HCT116 (cell line): ENCODE data around the gene SPATA16. TPM values are rescaled to one million over a fixed set of nuclear protein-coding genes. Genes with fewer than 3 reads are reported as not detected.
A peak's percentile ranks its signal among the peaks of the same experiment; 100 is the strongest.

Source experiments
- ATAC-seq: fragments of 200-7000 bp; cut with Tn5 transposase; 2 replicates; pipeline ENCODE4 v1.9.1; 2020; ENCODE audit warnings: mild to moderate bottlenecking, moderate library complexity
- BruUV-seq: library from RNA; stranded (reverse); fragments of 400-500 nt; replicated peaks from 2 replicates; lab custom pipeline; 2021; lab: Mats Ljungman, UMichigan
- CTCF ChIA-PET: fragments of 300-600 bp; sonication (Branson Sonifier 250); formaldehyde crosslinking; loops from one replicate; lab custom pipeline; 2021; ENCODE audit warnings: antibody characterized with exemption; lab: Charles Lee
- POLR2A ChIA-PET: fragments of 300-600, 350-600 bp; sonication (Branson Sonifier 250); formaldehyde crosslinking; loops from one replicate; lab custom pipeline; 2021; ENCODE audit warnings: antibody characterized with exemption; lab: Charles Lee
- RAD21 ChIA-PET, 2 experiments: fragments of 300-600 bp; sonication (Branson Sonifier 250); formaldehyde crosslinking; loops; one replicate each; lab custom pipeline; 2023; ENCODE audit warnings: low total read pairs in 2 of 2; ENCODE audit not compliant: uncharacterized antibody in 2 of 2, unreplicated experiment in 2 of 2, low non-redundant PET in 1 of 2; lab: Charles Lee
- DNase-seq: peaks from one replicate; pipeline ENCODE4 v3.0.0-alpha.2; 2010; ENCODE audit warnings: low read depth, low spot score
- H2AFZ ChIP-seq: fragments of 200-600 bp; shearing (Covaris generic), sonication (generic); 2 replicates; pipeline ENCODE4 v1.6.1; 2017; ENCODE audit warnings: low read depth, mixed run types, mixed read lengths, antibody characterized with exemption, low read length; ENCODE audit not compliant: poor library complexity, severe bottlenecking
- H3K27ac ChIP-seq: 2 replicates; pipeline ENCODE4 v1.5.1; 2012; ENCODE audit warnings: low read depth, low read length
- H3K27me3 ChIP-seq: fragments of 200-600 bp; sonication (generic); 2 replicates; pipeline ENCODE4 v1.6.1; 2016; ENCODE audit warnings: mixed run types, low read length, mixed read lengths; ENCODE audit not compliant: insufficient read depth
- H3K36me3 ChIP-seq, 2 experiments: fragments of 200-500 bp in 1 of 2; fragments of 200-600 bp in 1 of 2; sonication (Bioruptor generic) in 1 of 2; sonication (generic) in 1 of 2; 2 replicates each; pipeline versions ENCODE4 v1.5.1 to v1.6.1; 2014 to 2016; ENCODE audit warnings: low read length in 2 of 2, inconsistent platforms in 1 of 2, mixed read lengths in 1 of 2, mixed run types in 1 of 2; ENCODE audit not compliant: insufficient read depth in 2 of 2, control insufficient read depth in 1 of 2
- H3K4me1 ChIP-seq, 2 experiments: fragments of 200-600 bp in 1 of 2; sonication (generic) in 1 of 2; 2 replicates each; pipeline versions ENCODE4 v1.5.1 to v1.6.1; 2012 to 2017; ENCODE audit warnings: low read length in 2 of 2, inconsistent platforms in 1 of 2, mild to moderate bottlenecking in 1 of 2, mixed read lengths in 1 of 2, mixed run types in 1 of 2, moderate library complexity in 1 of 2; ENCODE audit not compliant: insufficient read depth in 2 of 2, control insufficient read depth in 1 of 2
- H3K4me2 ChIP-seq: fragments of 200-600 bp; sonication (generic); 2 replicates; pipeline ENCODE4 v1.6.1; 2017; ENCODE audit warnings: mixed run types, low read length, mixed read lengths
- H3K4me3 ChIP-seq, 2 experiments: fragments of 200-600 bp in 1 of 2; sonication (generic) in 1 of 2; replicated peaks in 1 of 2; 2 replicates each; pipeline ENCODE4 v1.5.1; 2011 to 2016; ENCODE audit warnings: low read length in 2 of 2, control low read depth in 1 of 2, low read depth in 1 of 2, mild to moderate bottlenecking in 1 of 2, mixed read lengths in 1 of 2, mixed run types in 1 of 2
- H3K79me2 ChIP-seq: fragments of 200-600 bp; sonication (generic); 2 replicates; pipeline ENCODE4 v1.6.1; 2017; ENCODE audit warnings: mild to moderate bottlenecking, mixed run types, low read length, moderate library complexity, mixed read lengths; ENCODE audit not compliant: insufficient read depth
- H3K9ac ChIP-seq: fragments of 200-600 bp; sonication (generic); 2 replicates; pipeline ENCODE4 v1.6.1; 2016; ENCODE audit warnings: low read length, mixed read lengths
- H3K9me2 ChIP-seq: fragments of 200-600 bp; sonication (generic), shearing (Covaris generic); 2 replicates; pipeline ENCODE4 v1.6.1; 2017; ENCODE audit warnings: mixed run types, mild to moderate bottlenecking, moderate library complexity; ENCODE audit not compliant: insufficient read depth
- H3K9me3 ChIP-seq, 2 experiments: fragments of 200-500 bp in 1 of 2; fragments of 200-600 bp in 1 of 2; sonication (Bioruptor generic) in 1 of 2; sonication (generic) in 1 of 2; 2 replicates each; pipeline ENCODE4 v1.6.1; 2014 to 2017; ENCODE audit warnings: low read length in 2 of 2, mixed read lengths in 2 of 2, inconsistent platforms in 1 of 2, low read depth in 1 of 2, mild to moderate bottlenecking in 1 of 2, mixed run types in 1 of 2, moderate library complexity in 1 of 2; ENCODE audit not compliant: control insufficient read depth in 1 of 2, insufficient read depth in 1 of 2
- H4K20me1 ChIP-seq: fragments of 200-600 bp; sonication (generic), shearing (Covaris generic); 2 replicates; pipeline ENCODE4 v1.6.1; 2017; ENCODE audit warnings: mixed run types, mild to moderate bottlenecking, moderate library complexity; ENCODE audit not compliant: insufficient read depth
- CEBPB ChIP-seq: IDR thresholded peaks from 2 replicates; pipeline ENCODE4 v1.6.1; 2012; ENCODE audit warnings: low read depth
- EZH2 ChIP-seq: fragments of 200-600 bp; sonication (generic); IDR thresholded peaks from 2 replicates; pipeline ENCODE4 v1.6.1; 2017; ENCODE audit warnings: antibody characterized with exemption, mixed run types
- EZH2phosphoT487 ChIP-seq: fragments of 200-600 bp; IDR thresholded peaks from 2 replicates; pipeline ENCODE4 v1.6.1; 2018; ENCODE audit warnings: antibody characterized with exemption, borderline replicate concordance
- FOSL1 ChIP-seq: IDR thresholded peaks from 2 replicates; pipeline ENCODE4 v1.6.1; 2012; ENCODE audit warnings: low read depth
- POLR2AphosphoS5 ChIP-seq: IDR thresholded peaks from 2 replicates; pipeline ENCODE4 v1.6.1; 2011; ENCODE audit warnings: mild to moderate bottlenecking, low read depth, low read length, moderate library complexity
- SIN3A ChIP-seq: IDR thresholded peaks from 2 replicates; pipeline ENCODE4 v1.6.1; 2012; ENCODE audit warnings: low read depth
- SP1 ChIP-seq: IDR thresholded peaks from 2 replicates; pipeline ENCODE4 v1.6.1; 2012; ENCODE audit warnings: low read depth
- SRF ChIP-seq: IDR thresholded peaks from 2 replicates; pipeline ENCODE4 v1.6.1; 2012; ENCODE audit warnings: low read depth
- YY1 ChIP-seq: IDR thresholded peaks from 2 replicates; pipeline ENCODE4 v1.6.1; 2011; ENCODE audit warnings: low read length, low read depth, moderate library complexity, mild to moderate bottlenecking; ENCODE audit not compliant: insufficient replicate concordance; ENCODE audit errors: extremely low read depth
- ZFX ChIP-seq: fragments of 450-650 bp; IDR thresholded peaks from 2 replicates; pipeline ENCODE4 v1.6.1; 2017
- ZNF274 ChIP-seq: fragments of 200-500 bp; sonication (Bioruptor generic); IDR thresholded peaks from 2 replicates; pipeline ENCODE4 v1.6.1; 2014; ENCODE audit warnings: mild to moderate bottlenecking, low read depth, low read length, inconsistent platforms
- intact Hi-C: fragments of 100-400 bp; cut with micrococcal nuclease; formaldehyde crosslinking; loops from 2 replicates; pipeline ENCODE4 v1.10.0; 2022
- total RNA-seq: library from RNA; stranded (reverse); gene quantifications from one replicate; pipeline ENCODE4 v1.2.1, GENCODE V29; 2021; ENCODE audit not compliant: unreplicated experiment
- TF ChIP-seq, protein P1 (sequence below): IDR thresholded peaks from 2 replicates; pipeline ENCODE4 v1.6.1; 2012; ENCODE audit warnings: low read depth
- TF ChIP-seq, protein P2 (sequence below): IDR thresholded peaks from 2 replicates; pipeline ENCODE4 v1.6.1; 2011; ENCODE audit warnings: mild to moderate bottlenecking, low read length, moderate library complexity; ENCODE audit not compliant: insufficient replicate concordance; ENCODE audit errors: extremely low read depth
- TF ChIP-seq, protein P3 (sequence below): IDR thresholded peaks from 2 replicates; pipeline ENCODE4 v1.6.1; 2012
- TF ChIP-seq, protein P4 (sequence below): IDR thresholded peaks from 2 replicates; pipeline ENCODE4 v1.6.1; 2012

SPATA16 gene
- total RNA-seq, 1 experiment from 2014 or later = not detected

DNA sequence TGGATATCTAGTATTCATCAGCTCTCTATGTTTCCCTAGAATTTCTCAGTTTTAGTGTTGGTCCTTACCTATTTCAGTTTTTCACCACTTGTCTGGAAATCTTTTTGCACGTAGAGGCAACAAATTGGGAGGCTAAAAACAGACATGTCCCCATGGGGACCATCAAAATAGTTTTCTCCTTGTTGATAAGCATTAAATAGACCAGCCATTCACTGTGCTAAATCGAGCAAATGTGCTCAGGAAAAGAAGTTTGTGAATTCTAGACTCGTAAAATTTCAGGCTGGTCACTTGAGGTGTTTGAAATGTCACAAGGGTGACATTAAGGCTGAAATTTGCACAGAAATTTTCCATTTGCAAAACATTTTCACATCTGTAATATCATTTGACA is 102.6 kb downstream of the SPATA16 start (continued):
- TF ChIP-seq YY1 = no peak
- TF ChIP-seq, protein P1, sequence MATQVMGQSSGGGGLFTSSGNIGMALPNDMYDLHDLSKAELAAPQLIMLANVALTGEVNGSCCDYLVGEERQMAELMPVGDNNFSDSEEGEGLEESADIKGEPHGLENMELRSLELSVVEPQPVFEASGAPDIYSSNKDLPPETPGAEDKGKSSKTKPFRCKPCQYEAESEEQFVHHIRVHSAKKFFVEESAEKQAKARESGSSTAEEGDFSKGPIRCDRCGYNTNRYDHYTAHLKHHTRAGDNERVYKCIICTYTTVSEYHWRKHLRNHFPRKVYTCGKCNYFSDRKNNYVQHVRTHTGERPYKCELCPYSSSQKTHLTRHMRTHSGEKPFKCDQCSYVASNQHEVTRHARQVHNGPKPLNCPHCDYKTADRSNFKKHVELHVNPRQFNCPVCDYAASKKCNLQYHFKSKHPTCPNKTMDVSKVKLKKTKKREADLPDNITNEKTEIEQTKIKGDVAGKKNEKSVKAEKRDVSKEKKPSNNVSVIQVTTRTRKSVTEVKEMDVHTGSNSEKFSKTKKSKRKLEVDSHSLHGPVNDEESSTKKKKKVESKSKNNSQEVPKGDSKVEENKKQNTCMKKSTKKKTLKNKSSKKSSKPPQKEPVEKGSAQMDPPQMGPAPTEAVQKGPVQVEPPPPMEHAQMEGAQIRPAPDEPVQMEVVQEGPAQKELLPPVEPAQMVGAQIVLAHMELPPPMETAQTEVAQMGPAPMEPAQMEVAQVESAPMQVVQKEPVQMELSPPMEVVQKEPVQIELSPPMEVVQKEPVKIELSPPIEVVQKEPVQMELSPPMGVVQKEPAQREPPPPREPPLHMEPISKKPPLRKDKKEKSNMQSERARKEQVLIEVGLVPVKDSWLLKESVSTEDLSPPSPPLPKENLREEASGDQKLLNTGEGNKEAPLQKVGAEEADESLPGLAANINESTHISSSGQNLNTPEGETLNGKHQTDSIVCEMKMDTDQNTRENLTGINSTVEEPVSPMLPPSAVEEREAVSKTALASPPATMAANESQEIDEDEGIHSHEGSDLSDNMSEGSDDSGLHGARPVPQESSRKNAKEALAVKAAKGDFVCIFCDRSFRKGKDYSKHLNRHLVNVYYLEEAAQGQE = no peak
- TF ChIP-seq, all 23 proteins: peak for 0

DNA sequence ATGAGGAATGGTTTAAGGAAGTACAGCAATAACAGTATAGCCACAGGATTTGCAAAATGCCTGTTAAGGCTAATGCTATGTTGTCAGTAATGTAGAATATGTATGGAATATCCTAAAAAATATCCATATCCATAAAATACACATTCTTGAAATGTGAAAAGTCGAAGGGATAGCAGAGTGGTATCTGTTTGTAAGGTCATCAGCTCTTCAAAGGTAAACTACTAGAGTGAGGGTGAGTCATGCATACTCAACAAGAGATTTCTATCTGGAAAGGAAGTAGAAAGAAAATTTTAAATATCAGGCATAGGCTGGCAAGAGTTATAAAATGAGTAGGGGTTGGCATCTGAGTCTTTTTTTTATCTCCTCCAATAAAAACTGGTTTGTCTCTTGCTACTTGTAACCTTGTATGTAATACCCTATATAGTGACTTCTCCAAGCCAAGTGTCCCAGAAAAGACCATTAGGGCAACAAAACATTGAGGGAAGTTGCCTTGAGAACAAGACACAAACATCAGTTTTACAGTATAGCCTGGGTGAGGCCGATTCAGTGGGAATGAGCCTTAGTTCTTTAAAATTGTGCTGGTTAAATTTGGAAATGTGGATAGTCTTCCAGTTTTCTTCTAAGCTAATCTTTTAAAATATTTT is 103.1 kb downstream of the SPATA16 start:
- DNase-seq = no peak
- Histone ChIP-seq H4K20me1 (no peaks in the 10 kb centered on the region), H3K9me3 (no peaks in the 10 kb centered on the region), H3K9ac (no peak overlapping the region), H3K27me3 (no peaks in the 10 kb centered on the region), H3K36me3 (no peaks in the 10 kb centered on the region), H2AFZ (peak overlapping the region; percentile 70), H3K4me3 (no peak overlapping the region), H3K4me2 (0 out of 2 replicates have a peak overlapping the region, but pooled peaks have one; percentile 29), H3K79me2 (no peaks in the 10 kb centered on the region), H3K27ac (no peak overlapping the region), H3K4me1 (peaks cover 0 to 10% of the 10 kb centered on the region in 2 experiments; a peak in 2 of 4 replicates), H3K9me2 (no peaks in the 10 kb centered on the region; the same call in 1 of the 2 replicates)
- ATAC-seq = no peak
- ChIA-PET CTCF (no interaction called here), RAD21 (no interaction called here), POLR2A (no interaction called here)
- BruUV-seq = no TSS peak
- intact Hi-C loops = no loop called here
- TF ChIP-seq, protein P2, sequence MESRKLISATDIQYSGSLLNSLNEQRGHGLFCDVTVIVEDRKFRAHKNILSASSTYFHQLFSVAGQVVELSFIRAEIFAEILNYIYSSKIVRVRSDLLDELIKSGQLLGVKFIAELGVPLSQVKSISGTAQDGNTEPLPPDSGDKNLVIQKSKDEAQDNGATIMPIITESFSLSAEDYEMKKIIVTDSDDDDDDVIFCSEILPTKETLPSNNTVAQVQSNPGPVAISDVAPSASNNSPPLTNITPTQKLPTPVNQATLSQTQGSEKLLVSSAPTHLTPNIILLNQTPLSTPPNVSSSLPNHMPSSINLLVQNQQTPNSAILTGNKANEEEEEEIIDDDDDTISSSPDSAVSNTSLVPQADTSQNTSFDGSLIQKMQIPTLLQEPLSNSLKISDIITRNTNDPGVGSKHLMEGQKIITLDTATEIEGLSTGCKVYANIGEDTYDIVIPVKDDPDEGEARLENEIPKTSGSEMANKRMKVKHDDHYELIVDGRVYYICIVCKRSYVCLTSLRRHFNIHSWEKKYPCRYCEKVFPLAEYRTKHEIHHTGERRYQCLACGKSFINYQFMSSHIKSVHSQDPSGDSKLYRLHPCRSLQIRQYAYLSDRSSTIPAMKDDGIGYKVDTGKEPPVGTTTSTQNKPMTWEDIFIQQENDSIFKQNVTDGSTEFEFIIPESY = no peak
- TF ChIP-seq ZFX = no peak
- no peak for TF ChIP-seq SRF
- TF ChIP-seq, protein P3, sequence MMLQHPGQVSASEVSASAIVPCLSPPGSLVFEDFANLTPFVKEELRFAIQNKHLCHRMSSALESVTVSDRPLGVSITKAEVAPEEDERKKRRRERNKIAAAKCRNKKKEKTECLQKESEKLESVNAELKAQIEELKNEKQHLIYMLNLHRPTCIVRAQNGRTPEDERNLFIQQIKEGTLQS = no peak
- TF ChIP-seq, protein P4, sequence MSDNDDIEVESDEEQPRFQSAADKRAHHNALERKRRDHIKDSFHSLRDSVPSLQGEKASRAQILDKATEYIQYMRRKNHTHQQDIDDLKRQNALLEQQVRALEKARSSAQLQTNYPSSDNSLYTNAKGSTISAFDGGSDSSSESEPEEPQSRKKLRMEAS = no peak
- no peak for TF ChIP-seq SP1
- no peak for TF ChIP-seq POLR2AphosphoS5
- no peak for TF ChIP-seq ZNF274
- TF ChIP-seq CEBPB = no peak
- TF ChIP-seq FOSL1 = no peak; the same call in 1 of the 2 replicates
- TF ChIP-seq SIN3A = no peak
- TF ChIP-seq EZH2 = no peak
- TF ChIP-seq EZH2phosphoT487 = no peak
